H1 (cell line): Measurements from ENCODE around the gene RHOG. TPM values are rescaled to one million over a fixed set of nuclear protein-coding genes. Genes with fewer than 3 reads are reported as not detected.

ENCODE experiments used
- ZNF274 ChIP-seq: IDR thresholded peaks from 2 replicates; pipeline ENCODE4 v1.7.0; 2012; ENCODE audit warnings: low read length, borderline replicate concordance; ENCODE audit errors: extremely low read depth
- polyA plus RNA-seq, 7 experiments: library from polyadenylated mRNA; depleted of rRNA in 3 of 7; stranded (reverse) in 5 of 7; unstranded in 2 of 7; fragments of >200 nt in 5 of 7; fragments of 200-250 nt in 2 of 7; gene quantifications; 1 replicate in 5 of 7; 2 replicates in 1 of 7; 4 replicates in 1 of 7; pipeline versions ENCODE4 v1.2.1 to v1.2.3, GENCODE V29; 2011 to 2013; ENCODE audit warnings: missing spikeins in 2 of 7, mixed read lengths in 2 of 7
- total RNA-seq: library from RNA; stranded (reverse); fragmentation: NEBNext Ultra II Directional; extraction: Animal tissue kit (Norgen Biotek cat#: 25700); gene quantifications from 2 replicates; pipeline ENCODE4 v1.2.1, GENCODE V29; 2021

The RHOG gene
- total and polyA plus RNA-seq, 2 of the 8 experiments (the other 6 are each of a cell fraction or from before 2014, with no cell fraction given): 28.3 to 69.6 TPM

DNA sequence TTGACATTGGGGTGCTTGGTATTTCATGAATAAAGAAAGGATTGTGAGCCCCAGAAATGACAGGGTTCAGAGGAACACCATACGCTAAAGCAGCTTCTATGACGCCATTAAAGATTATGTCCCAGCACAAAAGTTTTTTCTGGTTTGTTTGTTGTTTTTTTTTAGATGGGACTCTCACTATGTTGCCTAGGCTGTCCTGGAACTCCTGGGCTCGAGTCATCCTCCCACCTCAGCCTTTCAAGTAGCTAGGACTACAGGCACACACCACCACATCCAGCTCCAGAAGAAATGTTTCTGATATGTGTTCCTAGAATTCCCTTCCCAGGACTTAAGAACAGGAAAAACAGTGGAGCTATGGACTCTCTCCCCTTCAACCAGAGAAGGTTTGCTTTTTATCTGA lies 2.6 kb upstream of the RHOG start (continued):
- no peak for TF ChIP-seq ZNF274
